NCI-H2171 (cell line): Measurements from ENCODE around the gene CRYZL1.
"Not testable (repeated sequence)": the region's sequence is repeated elsewhere in the genome, so short reads cannot be mapped to it uniquely, and the experiment has no call there.

ENCODE experiments used
- DNase-seq: peaks from one replicate; lab custom pipeline; 2025; lab: John Stamatoyannopoulos, UW

The CRYZL1 gene

DNA sequence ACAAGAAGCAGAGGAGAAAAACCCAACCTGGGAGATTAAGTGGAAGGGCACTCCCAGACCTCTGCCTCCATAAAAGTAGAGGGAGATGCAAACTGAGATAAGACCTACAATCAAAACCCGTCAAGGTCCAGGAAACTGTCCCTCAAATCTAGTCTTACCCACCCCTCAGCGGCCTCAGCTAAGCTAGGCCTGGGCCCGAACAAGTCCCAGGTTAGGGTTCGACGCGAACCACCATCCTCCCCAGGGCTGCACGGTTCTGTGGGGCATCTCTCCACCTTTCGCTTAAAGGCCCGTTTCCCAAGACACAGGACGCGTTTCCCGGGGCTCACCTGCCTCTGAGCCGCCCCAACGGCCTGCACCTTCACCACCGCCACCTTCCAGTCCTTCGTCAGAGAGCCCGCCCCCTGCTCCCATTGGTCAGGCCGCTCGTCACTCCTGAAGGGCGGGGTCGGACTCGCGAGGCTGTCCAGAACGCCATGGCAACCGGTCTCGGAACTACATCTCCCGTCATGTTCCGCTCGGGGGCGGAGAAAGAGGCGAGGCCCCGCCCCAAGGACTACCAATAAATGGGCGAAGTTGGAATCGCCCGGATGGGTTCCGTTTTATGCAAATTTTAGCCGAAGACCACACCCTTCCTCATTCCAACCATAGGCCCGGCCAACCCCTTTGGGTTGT lies at the start of gene CRYZL1:
Gene CRYZL1 (minus strand): TSS at position 390 of the 675 bp plus-strand sequence. CDS start 10,190 bp downstream, outside the sequence.
- DNase-seq: peak; percentile 99

- no peak for DNase-seq
Measured at GRCh38 chr21:33690874-33691273, 49.3 kb upstream of the CRYZL1 start.

DNA sequence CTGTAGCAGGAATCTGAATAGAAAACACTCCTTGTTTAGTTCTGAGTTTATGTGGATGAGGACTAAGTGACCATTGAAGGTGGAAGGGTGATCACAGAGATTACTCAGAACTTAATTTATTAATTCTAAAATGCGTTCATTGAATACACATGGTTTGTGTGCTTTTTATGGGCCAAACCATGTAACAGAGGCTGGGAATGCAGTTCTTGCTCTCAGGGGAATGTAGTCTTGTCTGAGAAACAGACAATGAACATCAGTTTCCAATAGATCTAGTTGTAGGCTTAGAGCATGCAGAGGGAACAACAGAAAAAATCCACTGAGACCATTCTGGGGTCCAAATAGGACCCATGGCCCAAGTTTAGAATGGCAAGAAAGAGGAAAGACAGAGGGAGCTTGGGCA lies 46.8 kb upstream of the CRYZL1 start:
- DNase-seq: no peak

GRCh38 chr21:33687634-33688033 lies 46.1 kb upstream of the CRYZL1 start:
- no peak for DNase-seq

DNA sequence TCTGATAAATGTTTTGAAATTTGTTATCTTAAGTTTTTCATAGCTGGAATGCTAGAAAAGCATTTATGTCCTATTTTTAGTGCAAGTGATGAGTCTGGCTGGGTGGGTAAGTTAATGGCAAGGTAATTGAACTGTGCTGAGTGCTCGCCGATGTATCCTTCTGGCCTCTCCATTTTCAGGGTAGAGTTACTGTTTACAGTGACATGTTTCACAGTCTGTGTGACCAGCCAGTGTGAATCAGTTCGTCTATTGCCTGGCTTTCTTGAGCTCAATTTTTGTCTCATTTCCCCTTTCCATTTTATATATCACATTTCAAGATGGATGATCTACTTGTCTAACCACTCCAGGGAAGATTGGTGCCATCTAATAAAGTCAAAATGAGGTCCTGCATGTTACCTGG lies 44.8 kb upstream of the CRYZL1 start:
- DNase-seq: peak; percentile 18

- no peak for DNase-seq
Measured at GRCh38 chr21:33685613-33686197, 44.2 kb upstream of the CRYZL1 start.

DNA sequence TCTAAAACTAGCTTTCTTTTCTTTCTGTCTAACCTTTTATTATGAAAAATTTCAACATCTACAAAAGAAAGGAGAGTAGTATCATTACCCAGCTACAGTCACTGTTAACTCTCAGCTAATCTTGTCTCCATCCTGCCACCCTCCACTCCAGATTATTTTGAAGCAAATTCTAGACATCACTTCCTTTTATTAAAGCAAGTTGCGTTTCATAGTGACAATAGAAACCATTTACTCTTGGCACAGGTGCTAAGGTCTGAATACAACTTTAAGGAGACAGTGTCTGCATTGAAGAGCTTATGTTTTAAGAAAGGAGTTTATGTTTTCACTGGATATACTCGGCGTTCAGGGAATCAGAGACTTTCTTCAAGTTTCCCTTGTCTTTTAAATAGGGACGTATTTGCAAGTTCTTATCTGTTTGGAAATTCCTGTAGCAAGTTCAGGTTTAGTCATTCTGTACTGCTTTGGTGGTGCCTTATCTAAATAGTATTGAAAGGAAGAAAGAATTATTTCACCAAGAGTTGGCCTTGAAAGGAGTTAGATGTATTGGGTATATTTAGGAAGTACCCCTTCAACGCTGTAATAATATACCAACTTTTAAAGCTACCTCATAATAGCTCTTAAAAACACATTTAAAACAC lies 43.5 kb upstream of the CRYZL1 start:
- DNase-seq: no peak

DNA sequence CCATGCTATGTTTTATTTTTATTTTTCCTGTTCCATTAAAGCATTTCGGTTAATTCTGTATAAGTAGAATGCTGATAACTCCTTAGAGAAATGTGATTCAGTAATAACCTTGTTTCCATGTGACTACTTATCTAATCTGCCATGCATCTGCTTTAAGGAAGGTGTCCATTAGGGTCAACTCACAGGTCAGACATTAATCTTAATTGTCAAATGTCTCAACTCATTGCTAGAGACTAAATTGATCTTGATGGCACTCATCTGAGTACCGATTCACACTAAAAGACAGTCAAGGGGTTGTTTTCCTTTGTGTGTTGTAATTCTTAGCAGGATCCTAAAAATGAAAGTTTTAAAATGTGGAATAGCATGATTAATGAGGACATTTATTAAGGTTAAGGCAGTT lies 42.5 kb upstream of the CRYZL1 start:
- DNase-seq: no peak

DNA sequence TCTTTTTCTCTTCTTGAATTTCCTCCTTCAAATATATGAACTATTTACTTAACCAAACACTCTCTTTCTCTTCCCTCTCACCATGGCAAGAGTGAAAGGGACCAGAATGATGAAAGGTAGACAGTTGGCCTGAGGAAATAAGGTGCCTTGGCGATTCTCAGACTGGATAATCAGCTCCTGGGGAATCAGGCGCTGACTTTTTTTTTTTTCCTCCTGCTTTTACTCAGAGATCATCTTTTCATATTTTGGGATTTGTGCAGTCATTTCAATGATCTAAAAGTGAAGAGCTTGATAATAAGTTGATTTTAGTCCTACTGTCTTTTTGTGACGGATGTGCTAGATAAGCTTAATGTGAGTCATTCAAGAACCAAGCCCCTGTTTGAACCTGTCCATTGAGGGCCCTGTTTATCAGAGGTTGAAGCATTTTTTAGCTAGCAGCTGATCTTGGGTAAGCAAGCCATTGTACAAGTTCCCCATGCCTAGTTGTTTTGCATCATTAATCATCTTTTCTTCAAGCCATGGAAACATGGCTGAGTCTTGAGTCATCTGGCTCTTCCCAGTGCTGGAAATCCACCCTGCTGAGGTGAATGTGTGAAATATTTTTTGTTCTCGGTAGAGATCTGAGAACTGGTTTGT lies 41.6 kb upstream of the CRYZL1 start:
- DNase-seq: no peak

- no peak for DNase-seq
Measured at GRCh38 chr21:33680870-33681269, 39.3 kb upstream of the CRYZL1 start.

GRCh38 chr21:33677450-33677849 lies 35.9 kb upstream of the CRYZL1 start:
- DNase-seq: no peak

DNA sequence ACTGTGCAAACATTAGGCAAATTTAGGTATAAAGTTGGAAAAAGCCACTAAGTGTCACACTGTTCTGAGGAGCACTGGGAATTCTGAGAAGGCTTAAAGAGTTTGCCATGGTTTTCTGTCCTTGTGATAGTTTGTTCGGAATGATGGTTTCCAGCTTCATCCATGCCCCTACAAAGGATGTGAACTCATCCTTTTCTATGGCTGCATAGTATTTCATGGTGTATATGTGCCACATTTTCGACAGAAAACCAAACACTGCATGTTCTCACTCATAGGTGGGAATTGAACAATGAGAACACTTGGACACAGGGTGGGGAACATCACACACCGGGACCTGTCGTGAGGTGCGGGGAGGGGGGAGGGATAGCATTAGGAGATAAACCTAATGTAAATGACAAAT lies 35.1 kb upstream of the CRYZL1 start:
- not testable (repeated sequence) for DNase-seq

- no peak for DNase-seq
Measured at GRCh38 chr21:33674226-33674625, 32.7 kb upstream of the CRYZL1 start.

GRCh38 chr21:33673473-33673872 lies 31.9 kb upstream of the CRYZL1 start:
- DNase-seq: no peak

DNA sequence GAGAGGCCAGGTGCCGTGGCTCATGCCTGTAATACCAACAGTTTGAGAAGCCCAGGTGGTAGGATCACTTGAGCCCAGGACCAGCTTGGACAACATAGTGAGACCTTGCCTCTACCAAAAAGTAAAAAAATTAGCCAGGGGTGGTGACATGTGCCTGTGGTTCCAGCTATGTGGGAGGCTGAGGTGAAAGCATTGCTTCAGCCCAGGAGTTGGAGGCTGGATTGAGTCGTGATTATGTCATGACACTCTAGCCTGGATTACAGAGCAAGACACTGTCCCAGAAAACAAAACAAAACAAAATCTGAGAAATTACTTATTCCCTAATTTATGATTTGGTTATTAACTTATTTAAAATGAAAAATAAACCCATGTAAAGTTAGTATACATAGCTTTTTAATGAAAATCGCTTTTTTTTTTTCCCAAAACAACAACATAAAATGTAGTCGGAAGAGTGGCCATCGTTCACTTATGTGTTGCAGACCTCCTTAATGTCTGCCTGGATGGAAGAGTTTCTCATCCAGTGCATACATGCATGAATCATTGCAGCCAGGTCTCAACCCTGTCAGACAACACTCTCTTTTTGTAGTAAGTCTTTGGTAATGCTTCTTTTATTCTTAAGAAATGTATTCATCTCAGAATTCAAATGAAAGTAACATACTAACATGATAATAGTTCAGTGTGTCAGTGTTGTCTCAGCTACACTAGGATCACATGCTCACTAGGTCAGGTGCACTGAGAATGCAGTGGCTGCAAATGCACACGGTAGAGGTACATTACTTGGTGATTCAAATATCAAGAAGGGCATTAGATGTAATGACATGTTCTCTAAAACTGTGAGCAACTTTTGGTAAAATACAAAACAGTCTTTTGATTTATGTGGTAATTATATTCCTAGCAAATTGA lies 28.8 kb upstream of the CRYZL1 start:
- no peak for DNase-seq

DNA sequence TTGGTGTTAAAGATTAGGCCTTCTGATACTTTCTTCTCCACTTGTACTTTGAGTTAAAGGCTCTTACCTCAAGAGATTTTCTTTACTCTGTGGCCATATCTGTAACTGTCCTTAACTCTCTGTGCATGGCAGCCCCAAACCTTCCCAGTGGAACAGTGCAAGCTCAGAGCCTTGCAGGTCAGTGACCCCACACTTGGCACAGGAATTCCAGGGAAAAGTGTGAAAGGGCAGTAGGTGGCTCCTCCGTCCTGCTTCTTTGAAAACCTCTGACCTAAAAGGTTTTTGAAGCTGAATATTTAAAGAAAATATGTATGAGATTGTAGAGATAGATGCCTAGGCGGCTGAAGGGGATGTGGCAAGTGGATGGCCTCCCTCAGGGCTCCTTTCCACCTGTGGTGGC lies 27.1 kb upstream of the CRYZL1 start:
- DNase-seq: no peak

GRCh38 chr21:33668180-33668579 lies 26.6 kb upstream of the CRYZL1 start:
- DNase-seq: no peak

DNA sequence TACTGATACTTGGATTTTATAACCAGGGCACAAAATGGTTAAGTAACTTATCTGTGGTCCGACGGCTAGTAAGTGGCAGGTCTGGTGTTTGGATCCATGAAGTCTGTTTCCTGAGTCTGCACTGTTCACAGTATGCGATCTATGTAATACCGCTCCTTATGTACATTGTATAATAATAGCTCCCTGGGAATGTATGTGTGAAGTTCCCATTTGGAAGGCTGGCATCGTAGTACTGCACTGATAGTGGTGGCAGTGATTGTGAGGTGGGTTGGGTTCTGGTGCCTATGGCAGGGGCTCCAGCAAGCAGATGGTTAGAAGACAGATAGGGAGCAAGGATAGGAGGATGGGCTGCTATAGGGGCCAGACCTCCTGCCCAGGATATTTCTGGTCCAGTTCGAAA lies 26.1 kb upstream of the CRYZL1 start:
- DNase-seq: no peak

GRCh38 chr21:33666153-33666552 lies 24.6 kb upstream of the CRYZL1 start:
- DNase-seq: no peak

- DNase-seq: no peak
Measured at GRCh38 chr21:33664135-33664534, 22.6 kb upstream of the CRYZL1 start.

GRCh38 chr21:33663241-33663640 lies 21.7 kb upstream of the CRYZL1 start:
- DNase-seq: no peak

DNA sequence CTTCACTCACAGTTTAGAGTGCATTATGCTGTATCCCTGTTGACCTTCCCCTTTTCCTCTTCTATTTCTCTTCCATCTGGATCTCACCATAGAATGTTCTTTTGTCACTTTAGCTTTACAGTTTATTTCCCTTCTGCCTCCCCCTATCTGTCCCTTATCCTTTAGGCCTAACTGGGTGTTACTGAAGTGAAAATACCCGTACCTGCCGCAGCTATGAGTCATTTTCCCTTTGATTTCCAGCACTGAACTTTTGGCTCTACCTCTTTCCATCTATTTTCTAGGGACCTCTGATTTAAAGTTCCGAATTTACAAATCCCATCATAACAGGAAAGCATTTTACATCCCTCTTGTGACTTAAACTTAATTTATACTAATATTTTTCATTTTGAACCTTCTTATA lies 20.5 kb upstream of the CRYZL1 start:
- no peak for DNase-seq
